Stimulated activated CD8-positive, alpha-beta memory T cell treated with anti-CD3 and anti-CD28 coated beads, Interleukin-12 subunit alpha, Interleukin-12 subunit beta, amount 100 ng/mL, for 24 hours (primary cell): Measurements from ENCODE around the gene GP1BB.

Experiments
- DNase-seq: peaks from one replicate; pipeline ENCODE4 v3.0.0-alpha.2; 2020; ENCODE audit errors: extremely low read depth

Gene GP1BB

DNA sequence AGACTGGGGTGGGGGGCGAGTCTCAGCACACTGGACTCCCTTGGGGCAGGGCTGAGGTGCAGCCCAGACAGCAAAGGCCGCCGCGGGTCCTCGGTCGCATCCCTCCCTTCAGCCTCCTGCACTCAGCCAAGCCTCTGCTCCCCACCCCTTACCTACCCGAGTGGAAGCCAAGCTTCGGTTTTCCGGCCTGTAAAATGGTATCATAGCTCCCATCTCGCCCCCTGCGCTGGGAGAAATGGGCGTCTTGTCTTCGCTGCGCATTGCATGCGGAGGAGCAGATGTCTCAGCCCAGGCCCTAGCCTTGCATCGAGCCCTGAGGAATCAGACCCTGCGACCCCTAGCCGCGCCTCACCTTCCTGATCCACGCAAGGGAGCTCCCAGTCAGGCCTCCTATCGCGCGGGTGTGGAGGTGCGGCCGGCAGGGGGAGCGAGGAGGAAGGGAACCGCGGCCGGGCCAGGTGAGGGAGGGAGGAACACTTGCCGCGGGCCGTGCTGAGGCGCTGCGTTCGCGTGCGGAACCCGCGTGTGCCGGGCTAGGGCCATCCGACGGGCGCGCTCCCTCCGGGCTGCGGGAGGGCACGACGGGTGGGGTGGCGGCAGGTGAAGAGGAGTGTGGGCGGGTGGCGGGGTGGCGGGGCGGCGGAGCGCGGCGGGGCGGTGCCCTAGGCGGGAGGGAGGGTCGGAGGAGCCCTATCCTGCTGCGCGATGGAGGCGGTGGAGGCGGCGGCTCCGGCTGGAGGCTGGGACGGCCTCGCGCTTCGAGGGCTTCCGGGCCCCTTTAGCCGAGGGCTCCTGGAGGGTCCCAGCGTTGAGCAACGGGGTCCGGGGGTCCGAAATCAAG, 33.2 kb downstream of the GP1BB start:
- DNase-seq, result peak; percentile 14

DNA sequence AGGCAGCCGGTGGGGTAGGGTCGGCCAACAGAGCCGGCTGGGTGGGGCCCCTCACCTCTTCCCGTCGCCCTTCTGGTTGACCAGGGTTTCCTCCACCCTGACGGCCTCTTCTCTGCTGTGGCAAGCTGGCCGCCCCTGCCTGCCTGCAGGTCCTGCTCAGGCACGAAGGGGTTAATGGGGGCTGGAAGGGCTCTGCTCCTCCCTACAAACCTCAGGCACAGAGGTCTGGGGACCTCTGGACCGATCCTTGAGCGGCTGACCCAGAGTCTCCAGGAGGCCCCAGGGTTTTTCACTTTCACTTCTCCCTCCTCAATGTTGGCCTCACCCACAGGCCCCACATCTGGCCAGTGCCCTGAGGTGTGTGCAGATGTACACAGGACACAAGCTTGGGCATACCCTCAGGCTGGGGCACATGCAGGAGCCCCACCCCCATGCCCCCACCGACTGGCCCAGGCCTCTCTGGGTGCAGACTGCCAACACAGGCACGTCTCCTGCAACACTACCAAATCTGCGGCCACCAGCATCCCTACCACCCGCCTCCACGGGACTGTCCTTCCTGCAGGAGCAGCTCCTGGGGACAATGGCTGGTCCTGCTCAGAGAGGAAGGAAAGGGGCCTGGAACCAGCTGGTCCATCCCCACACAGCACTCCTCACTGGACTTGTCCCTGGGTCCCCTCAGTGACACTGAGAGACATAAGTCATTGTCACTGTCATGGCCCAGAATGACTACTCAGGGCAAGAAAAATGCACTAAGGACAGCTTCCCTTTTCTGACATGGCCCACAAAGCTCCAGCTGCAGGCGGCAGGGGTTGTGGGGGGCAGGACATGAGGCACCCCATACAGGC, 34.0 kb downstream of the GP1BB start:
- DNase-seq, result no peak

DNA sequence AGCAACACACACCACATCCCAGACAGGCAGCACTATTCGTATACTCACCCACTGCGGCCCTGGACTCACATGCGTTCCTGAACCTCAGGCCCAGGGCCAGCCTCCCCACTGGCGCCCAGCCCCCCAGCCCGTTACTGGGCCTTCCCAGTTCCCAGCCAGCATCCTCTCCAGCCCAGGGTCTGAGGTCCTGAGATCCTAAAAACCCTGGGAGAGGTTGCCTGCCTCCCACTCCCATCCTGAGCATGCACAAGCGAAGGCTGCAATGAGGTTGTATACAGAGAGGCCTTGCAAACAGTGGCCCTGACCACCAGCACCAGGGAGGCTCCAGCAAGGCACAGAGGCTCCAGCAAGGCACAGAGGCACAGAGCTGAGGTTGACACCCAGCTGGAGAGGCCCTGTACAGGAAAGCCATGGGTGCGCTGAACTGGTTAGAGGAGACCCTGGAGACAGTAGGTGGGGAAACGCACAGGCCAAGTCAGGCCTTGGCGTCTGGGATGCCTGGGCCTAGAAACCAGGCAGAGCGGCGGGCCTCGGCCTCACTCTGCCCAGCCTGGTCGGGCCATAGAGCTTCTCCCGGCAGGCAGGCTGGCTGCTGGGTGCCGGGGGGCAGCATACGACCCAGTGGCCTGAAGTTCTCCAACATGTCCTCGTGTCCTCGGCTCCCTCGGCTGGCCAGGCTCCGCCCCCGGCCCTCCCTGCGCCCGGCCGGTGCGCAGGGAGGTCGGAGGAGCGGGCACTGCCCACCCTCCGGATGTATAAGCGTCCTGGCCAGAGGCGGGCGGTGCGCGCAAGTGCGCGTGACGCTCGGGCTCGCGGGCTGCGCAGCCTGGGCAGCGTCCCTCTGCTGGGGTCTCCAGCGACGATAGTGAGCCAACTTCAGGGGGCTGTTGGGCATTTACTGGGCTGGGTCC, 34.9 kb downstream of the GP1BB start:
- DNase-seq, result no peak

DNA sequence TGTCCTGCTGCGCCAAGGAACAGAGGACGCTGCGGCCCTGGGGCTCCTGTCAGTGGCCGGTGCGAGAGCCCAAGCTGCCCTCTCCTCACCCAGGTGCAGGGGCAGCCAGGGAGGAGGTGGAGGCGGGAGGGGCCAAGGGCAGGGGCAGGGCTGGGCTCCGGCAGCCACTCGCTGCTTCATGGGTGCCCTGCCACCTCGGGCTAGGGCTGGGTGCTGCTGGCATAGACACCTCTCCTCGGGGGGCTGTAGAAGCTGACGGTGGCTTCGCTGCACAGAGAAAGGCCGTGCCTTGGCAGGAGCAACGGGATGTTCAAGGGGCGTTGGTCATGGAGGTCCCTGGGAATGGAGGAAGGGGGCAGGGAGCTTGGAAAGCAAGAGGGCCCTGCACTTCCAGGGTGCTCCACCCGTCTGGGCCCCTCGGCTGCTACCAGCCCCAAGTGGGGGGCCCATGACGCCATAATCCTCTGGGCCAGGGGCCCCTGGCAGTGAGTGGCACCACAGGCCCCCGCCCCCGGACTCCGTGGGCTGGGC, 35.6 kb downstream of the GP1BB start:
- DNase-seq, result no peak

DNA sequence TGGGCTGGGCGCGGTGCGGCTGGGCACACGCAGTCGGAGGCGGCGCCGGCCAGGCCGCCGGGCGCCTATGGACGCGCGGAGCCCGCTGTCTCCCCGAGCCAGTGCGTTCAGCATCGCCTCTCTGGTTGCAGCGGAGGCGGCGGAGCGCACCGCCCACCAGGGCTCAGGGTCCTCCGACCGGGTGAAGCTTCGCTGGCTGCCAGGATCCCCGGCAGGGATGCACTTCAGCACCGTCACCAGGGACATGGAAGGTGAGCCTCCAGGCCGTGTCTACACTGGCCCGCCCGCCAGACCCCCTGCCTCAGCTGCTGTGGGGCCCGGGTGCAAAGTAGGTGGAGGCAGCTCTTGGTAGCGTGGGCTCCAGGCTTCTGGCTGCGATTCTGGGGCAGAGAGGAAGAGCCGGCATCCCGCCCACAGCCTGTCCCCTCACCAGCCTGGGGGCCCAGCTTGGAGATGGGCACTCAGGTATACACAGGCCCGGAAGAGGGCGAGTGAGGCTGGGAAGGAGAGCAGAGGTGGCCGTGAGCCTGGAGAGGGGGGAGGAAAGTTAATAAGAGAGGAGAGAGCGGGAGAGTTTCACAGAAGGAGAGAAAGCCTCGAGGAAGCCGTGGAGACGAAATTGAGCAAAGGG, 36.2 kb downstream of the GP1BB start:
- DNase-seq, result no peak

DNA sequence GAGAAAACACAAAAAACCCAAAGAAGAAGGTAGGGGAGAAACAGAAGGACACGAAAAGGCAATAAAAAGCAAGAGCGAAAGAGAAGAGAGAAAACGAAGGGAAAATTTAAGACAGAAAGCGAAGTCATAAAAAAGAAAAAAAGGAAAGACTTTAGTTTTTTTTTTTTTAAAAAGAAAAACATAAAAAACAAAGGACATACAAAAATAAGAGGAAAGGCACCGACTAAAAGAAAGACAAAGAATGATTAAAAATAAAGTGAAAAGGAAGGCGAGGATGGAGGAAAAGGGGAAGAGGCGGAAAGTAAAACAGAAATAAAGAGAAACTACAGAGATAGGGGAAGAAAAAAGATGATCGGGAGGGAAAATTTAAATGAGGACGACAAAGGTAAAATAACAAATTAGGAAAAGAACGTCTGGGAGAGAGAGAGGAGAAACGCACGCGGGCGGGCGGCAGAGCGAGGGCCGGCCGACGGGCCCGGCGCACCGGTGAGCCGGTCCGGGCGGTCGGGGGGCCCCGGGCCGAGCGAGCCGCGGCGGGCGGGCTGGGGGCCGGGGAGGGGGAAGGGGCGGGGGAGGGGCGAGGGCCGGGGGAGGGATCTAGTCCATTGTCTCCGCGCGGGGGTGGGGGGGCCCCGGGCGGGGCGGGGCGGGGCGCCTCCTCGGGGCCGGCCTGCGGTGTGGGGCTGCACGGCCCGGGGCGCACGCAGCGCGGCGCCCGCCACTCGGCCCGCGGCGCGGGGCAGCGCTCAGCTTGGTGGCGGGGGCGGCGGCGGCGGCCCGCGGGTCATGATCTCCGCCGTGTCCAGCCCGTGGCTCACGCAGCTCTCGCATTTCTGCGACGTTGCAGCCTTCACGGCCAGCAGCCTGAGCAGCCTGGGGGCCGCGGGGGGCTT, 37.0 kb downstream of the GP1BB start, which contains the start of gene TBX1:
TSS of gene TBX1 (plus strand) at position 721 of the 893 bp plus-strand sequence. CDS start at position 787, 66 bp downstream.
- DNase-seq, result no peak

DNA sequence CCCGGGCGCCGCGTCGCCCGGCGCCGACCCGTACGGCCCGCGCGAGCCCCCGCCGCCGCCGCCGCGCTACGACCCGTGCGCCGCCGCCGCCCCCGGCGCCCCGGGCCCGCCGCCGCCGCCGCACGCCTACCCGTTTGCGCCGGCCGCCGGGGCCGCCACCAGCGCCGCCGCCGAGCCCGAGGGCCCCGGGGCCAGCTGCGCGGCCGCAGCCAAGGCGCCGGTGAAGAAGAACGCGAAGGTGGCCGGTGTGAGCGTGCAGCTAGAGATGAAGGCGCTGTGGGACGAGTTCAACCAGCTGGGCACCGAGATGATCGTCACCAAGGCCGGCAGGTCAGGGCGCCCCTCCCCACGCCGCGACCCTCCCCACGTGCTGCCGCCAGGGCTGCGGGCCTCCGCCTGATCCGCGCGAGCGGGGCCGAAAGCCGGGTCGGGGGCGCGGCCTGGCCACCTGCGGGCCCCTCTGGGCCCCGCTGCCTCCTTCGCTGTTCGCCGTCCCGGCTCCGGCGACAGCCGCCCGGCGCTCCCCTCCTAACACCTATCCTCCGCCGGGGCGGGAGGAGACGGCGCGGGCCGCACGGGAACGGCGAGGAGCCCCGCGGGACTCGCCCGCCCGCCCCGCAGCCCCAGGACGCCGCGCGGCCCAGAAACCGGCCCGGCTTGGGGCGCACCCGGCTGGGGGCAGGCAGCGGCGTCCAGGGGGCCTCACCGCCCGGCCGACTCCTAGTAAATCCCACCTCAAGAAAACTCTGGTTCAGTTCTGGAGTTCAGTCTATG, 37.8 kb downstream of the GP1BB start:
- DNase-seq, result no peak

DNA sequence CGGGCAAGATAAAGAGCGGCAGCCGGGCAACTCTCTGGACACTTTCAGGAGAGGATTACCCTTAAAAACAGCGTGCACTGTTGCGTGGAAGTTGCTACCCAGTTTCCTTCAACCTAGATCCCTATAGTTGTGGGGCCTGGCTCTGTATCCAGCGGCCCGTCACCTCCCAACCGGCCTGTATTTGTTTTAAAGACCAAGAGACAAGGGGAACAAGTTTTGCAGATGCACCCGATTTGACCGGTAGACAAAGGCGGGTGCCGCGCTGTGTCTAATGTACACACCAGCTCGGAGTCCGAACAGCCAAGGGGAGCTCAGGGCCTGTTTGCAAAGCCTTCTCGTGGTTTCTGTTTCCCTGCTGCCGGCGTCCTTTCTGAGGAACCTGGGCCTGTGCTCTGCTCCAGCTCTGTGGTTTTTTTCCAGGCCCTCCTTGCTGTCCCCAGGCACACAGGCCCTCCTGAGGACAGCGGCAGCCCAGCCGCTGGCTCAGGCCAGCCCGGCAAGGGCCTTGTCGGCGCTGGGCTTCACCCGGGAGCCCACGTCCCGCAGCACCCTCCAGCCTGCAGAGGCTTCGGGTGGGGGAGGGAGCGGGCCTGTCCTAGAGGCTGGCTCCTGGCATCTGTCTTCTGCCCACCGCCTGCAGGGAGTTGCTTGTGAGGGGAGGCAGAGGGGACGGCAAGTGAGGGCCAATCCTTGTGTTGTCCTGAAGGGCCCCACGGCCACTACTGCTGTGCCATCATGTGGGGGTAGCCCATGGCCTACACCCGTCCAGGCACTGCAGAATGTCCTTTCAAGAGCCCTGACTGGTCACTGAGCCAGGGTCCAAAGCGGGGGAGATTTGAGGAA, 38.6 kb downstream of the GP1BB start:
- no peak for DNase-seq

DNA sequence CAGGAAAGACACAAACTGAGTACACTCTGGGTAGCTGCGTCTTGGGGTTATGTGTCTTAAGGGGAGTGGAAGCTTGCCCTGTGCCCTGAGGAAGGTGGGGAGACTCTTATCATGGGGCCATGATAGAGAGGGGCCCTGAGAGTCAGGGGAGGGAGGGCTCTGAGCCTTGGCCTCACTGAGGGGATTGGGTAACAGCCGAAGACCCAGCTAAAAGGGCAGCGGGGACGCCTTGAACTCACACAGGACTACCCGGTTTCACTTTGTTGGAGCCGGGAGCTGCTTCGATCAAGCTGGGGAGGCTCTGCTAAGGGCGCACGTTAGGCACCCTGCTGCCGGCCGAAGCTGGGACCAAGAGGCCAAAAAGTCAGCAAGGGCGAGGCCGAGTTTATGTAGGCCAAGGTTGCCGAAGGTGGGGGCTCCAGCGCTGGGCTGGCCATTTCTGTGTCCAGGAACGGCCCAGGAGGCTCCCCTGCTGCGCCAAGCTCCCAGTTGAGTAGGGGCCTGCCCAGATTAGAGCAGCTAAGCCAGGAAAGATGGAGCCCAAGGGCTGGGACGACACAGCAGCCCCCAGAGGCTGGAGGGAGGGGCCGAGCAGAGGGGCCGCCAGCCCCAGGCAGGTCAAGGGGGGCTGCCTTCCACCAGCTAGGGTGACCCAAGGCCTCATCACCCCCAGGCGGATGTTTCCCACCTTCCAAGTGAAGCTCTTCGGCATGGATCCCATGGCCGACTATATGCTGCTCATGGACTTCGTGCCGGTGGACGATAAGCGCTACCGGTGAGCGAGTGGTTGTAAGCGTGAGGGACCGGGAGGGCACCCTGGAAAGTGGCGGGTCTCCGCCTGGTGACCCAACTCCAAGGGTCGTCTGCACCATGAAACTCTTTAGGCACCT, 39.5 kb downstream of the GP1BB start:
- DNase-seq, result no peak

DNA sequence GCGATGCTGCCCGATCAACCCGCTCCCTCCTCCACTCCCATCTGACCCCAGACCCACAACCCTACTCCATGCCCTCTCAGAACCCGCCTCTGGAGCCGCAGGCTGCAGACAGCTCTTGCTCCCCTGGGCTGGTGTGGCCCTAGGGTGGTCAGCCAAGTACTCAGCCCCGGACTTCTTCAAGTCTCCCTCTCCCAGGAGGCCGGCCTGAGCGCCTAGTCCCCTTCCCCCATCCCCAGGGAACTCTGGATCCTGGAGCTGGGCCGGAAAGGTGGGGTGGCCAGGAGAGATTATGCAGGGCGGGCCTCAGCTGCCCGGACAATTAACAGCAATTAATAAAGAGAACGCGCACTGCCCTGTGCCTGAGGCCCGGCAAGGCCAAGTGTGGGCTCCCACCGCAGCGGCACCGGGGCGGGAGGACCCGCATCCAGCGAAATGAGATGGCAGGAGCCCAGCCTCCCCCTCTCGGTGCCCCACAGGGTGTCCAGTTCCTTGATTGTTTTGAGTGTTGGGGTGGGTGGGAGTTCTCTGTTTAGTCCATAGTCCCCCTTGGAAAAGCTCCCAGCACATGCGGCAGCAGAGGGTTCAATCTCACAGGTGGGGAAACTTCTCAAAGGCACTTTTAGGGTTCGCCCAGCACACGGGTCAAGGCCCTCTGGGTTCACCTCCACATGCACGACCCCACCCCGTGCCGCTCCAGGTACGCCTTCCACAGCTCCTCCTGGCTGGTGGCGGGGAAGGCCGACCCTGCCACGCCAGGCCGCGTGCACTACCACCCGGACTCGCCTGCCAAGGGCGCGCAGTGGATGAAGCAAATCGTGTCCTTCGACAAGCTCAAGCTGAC, 40.3 kb downstream of the GP1BB start:
- no peak for DNase-seq

DNA sequence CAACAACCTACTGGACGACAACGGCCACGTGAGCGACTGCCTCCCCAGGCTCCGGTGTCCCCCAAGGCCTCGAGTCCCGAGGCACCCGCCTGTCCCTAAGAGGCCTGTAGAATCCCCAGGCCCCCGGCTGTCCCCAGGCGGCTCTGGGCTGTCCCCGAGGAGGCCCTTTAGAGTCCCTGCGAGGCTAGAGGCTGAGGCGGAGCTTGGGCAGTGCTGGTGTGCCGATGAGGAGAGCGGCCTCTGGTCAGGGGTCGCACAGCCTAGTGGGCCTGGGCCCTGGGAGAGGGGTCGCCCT, 40.9 kb downstream of the GP1BB start:
- no peak for DNase-seq

DNA sequence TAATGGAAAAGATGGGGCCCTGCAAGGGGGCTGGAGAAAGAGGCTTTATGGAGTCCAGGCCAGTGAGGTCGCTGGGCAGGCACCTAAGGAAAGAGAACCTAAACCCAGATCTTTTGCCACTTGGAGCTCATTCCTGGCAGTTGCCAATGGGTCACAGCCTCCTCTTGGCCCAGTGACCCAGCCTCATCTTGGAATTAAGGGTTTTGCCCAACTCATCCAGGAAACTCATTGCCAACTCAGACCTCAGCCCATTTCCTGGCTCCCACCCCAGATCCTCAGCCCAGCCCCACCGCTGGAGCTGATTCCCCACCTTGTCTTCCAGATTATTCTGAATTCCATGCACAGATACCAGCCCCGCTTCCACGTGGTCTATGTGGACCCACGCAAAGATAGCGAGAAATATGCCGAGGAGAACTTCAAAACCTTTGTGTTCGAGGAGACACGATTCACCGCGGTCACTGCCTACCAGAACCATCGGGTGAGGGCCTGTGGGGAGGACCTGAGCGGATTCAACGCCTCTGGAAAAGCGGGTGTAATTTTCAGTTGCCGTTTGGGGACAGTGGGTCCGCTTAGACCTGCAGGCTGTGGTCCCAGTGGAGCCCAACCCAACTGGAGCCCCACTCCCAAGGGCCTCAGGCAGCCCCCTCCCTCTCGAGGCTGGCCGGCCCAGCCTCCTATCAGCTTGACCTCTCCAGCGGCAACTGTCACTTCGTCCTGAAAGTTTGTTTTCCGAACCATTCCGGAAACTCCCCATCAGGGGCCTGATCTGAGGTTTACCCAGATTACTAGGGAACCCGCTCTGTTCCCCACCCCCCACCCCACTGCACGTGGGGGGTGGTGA, 41.5 kb downstream of the GP1BB start:
- DNase-seq, result no peak

DNA sequence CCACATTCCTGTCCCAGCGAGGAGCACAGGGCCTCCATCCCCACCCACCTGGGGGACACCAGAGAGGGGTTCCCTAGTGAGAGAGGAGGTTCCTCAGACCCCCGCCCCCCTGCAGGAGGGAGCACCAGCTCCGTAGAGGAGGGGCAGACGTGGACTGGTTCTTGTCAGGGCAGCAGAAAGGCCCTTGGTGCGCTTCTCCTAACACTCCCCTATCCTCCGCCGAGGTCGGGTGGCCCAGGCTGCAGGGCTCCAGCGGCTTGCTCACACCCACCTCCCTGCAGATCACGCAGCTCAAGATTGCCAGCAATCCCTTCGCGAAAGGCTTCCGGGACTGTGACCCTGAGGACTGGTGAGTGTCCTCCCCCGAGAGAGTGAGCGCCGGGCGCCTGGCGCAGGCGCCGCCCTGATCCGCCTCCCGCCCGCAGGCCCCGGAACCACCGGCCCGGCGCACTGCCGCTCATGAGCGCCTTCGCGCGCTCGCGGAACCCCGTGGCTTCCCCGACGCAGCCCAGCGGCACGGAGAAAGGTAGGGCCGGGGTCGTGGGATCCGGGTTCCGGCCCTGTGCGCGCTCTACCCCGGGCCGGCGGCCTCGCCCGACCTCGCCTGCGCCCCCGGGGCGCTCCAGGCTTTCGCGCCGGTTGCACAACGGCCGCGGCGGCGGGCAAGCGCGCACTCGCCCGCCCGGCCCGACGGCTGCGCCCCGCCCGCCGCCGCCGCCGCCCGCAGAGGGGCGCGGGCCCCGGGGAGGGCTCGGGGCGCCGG, 42.3 kb downstream of the GP1BB start:
- no peak for DNase-seq

DNA sequence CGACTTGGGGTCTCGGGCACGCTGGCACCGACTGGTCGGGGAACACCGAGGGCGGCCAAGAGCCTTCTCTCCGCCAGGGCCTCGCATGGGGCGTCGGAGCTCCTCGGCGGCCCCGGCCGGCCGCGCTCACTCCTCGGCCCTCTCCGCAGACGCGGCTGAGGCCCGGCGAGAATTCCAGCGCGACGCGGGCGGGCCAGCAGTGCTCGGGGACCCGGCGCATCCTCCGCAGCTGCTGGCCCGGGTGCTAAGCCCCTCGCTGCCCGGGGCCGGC, 42.8 kb downstream of the GP1BB start:
- no peak for DNase-seq
